GM10266 (cell line): Measurements from ENCODE around the gene SPECC1L.

Source experiments
- DNase-seq: peaks from one replicate; pipeline ENCODE4 v3.0.0; 2012; ENCODE audit errors: extremely low spot score
- TF ChIP-seq, protein P1 (sequence below): IDR thresholded peaks from 2 replicates; pipeline ENCODE4 v1.5.1; 2012; ENCODE audit warnings: mild to moderate bottlenecking, low read depth; ENCODE audit not compliant: control insufficient read depth, insufficient read depth; ENCODE audit errors: missing control alignments

SPECC1L gene

DNA sequence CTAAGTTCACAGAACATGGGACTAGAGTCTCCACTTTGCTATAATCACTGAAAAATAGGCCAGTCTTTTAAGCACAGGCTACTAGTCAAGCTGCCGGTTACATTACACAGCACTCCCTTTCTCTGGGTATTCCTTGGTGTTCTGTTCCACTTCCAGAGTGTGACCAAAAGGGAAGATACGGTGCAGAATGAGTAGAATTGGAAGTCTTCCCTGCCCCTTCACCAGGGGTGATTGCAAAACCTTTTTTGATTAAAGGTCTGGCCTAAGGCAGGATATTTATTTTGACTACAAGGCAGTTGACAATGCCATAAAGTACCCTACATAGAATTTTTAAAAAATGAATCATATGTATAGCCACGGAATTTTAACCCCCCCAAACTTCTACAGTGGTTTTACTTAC is 97.2 kb downstream of the SPECC1L start:
- TF ChIP-seq, protein P1, sequence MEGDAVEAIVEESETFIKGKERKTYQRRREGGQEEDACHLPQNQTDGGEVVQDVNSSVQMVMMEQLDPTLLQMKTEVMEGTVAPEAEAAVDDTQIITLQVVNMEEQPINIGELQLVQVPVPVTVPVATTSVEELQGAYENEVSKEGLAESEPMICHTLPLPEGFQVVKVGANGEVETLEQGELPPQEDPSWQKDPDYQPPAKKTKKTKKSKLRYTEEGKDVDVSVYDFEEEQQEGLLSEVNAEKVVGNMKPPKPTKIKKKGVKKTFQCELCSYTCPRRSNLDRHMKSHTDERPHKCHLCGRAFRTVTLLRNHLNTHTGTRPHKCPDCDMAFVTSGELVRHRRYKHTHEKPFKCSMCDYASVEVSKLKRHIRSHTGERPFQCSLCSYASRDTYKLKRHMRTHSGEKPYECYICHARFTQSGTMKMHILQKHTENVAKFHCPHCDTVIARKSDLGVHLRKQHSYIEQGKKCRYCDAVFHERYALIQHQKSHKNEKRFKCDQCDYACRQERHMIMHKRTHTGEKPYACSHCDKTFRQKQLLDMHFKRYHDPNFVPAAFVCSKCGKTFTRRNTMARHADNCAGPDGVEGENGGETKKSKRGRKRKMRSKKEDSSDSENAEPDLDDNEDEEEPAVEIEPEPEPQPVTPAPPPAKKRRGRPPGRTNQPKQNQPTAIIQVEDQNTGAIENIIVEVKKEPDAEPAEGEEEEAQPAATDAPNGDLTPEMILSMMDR: no peak

DNA sequence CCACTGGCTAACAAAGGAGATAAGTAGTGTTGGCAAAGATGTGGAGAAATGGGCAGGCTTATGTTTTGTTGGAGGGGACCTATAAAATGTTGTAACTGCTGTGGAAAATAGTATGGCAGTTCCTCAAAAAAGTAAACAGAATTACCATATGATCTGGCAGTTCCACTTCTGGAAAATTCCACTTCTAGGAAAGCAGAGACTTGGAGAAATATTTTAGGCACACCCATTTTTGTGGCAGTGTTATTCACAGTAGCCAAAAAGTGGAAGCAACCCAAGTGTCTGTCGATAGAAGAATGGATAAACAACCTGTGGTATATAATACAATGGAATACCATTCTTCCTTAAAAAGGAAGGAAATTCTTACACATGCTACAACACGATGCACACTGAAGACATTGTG is 99.8 kb downstream of the SPECC1L start:
- TF ChIP-seq, protein P1: no peak
- DNase-seq: no peak

More for the DNA sequence above, 97.2 kb downstream of the SPECC1L start:
- no peak for DNase-seq

DNA sequence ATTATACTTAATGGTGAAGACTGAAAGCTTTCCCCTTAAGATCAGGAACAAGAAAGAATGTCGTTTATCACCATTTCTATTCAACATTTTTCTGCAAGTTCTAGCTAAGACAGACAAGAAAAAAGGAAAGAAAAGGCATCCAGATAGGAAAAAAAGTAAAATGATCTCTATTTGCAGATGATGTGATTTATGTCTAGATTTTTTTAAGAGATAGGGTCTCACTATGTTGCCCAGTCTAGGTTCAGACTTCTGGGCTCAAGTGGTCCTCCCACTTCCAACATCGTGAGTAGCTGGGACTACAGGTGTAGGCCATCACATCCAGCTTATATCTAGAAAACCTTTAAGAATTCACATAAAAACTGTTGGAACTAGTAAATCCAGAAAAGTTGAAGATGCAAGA is 105.4 kb downstream of the SPECC1L start:
- TF ChIP-seq, protein P1: no peak
- DNase-seq: no peak

DNA sequence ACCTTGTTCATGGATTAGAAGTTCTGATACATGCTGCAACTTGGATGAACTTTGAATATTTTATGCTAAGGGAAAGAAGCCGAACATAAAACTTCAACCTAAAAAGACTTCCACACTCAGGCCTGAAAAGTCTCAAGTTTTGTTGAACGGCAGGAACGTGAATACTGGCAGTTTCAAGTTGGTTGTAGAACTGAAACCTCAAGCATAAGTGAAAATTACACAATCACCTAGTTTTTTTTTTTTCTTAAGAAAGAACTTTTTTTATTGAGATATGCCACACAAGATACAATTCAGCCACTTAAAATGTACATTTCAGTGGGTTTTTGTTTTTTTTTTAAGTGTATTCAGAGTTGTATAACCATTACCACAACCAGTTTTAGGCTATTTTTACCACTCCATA is 106.0 kb downstream of the SPECC1L start:
- no peak for DNase-seq
- TF ChIP-seq, protein P1: no peak

DNA sequence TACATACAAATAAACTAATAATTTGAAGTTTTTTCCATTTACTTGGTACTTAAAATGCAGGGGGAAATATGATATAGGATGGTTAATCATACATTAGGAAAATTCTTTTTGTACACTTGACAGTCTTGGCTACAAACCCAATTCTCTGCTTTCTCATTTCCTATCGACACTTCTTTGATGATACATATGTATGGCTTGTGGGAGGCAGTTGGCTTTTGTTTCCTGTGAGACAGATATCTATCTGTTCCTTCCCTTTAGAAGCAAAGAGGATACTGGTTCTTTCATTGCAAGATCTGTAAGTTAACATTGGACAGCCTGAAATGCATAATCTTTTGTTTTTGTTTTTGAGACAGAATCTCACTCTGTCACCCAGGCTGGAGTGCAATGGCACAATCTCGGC is 108.9 kb downstream of the SPECC1L start:
- no peak for DNase-seq
- TF ChIP-seq, protein P1: no peak

DNA sequence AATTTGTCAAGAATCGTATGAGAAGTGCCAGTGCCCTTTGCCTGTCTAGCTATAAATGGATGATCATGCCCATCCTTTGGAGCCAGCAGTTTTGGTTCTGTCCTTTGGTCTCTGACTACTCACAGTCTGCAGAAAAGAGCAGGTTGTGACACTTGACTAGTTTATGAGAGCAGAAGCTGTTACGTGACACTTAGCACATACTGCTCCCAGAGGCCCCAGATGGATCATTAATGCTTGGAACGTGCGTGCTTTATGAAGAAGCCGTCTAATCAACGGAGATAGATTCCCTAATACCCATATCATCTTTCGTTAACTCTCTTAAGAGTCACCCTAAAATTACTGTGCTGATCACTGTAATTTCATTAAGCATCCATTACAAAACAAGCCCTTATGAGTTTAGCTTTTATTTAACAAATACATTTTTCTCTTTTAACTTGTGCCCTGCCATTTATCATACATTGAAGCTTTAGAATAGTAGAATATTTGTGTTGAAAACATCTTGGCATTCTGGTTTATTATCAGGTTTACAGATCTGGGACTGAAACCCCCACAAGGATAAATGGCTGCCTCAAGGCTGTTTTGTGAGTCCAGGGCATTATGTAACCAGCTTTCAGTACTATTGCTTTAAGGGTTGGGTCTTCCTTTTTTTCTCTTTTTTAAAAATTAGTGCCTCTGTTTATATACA is 109.7 kb downstream of the SPECC1L start:
- TF ChIP-seq, protein P1: no peak
- DNase-seq: no peak

DNA sequence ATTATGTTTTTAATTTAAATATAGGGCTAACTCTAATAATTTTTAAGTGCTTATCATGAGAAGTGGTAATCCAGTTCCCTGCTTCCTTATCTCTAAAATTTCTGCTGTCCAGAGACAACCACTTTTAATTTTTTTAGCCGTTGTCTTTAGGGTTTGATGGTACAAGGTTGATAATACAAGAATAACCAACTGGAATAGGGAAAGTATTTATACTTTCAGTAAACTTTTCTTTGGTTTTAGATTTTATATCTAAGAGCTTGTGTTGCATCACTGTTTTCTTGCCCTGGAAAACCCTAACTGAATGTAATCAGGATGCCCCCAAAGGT is 110.2 kb downstream of the SPECC1L start:
- DNase-seq: no peak
- TF ChIP-seq, protein P1: no peak
